Panc1 (cell line): ENCODE measurements around the gene TPRG1. TPM values are rescaled to one million over a fixed set of nuclear protein-coding genes. Genes with fewer than 3 reads are reported as not detected.

ENCODE experiments used
- ATAC-seq: fragments of 200-7000 bp; cut with Tn5 transposase; 2 replicates; pipeline ENCODE4 v1.9.1; 2020; ENCODE audit warnings: mild to moderate bottlenecking, moderate library complexity
- BruUV-seq: library from RNA; stranded (reverse); fragments of 400-500 nt; replicated peaks from 2 replicates; lab custom pipeline; 2021; lab: Mats Ljungman, UMichigan
- CTCF ChIA-PET: fragments of 300-600 bp; sonication (Branson Sonifier 250); formaldehyde crosslinking; loops from one replicate; lab custom pipeline; 2022; ENCODE audit warnings: antibody characterized with exemption; lab: Charles Lee
- POLR2A ChIA-PET: fragments of 300-600 bp; sonication (Branson Sonifier 250); formaldehyde crosslinking; loops from one replicate; lab custom pipeline; 2022; ENCODE audit warnings: antibody characterized with exemption; lab: Charles Lee
- DNase-seq: peaks from one replicate; pipeline ENCODE4 v3.0.0-alpha.2; 2010; ENCODE audit warnings: low read depth, low spot score
- H3K27ac ChIP-seq: 2 replicates; pipeline ENCODE4 v1.5.1; 2011; ENCODE audit warnings: mild to moderate bottlenecking, low read length, inconsistent platforms
- H3K27me3 ChIP-seq: fragments of 200-500 bp; sonication (Bioruptor generic); 2 replicates; pipeline ENCODE4 v1.6.0; 2014; ENCODE audit warnings: low read length, inconsistent platforms; ENCODE audit not compliant: control insufficient read depth, insufficient read depth
- H3K36me3 ChIP-seq: fragments of 200-500 bp; sonication (Bioruptor generic); 2 replicates; pipeline ENCODE4 v1.5.1; 2014; ENCODE audit warnings: inconsistent platforms, mild to moderate bottlenecking, low read length, moderate library complexity; ENCODE audit not compliant: control insufficient read depth, insufficient read depth
- H3K4me1 ChIP-seq: 2 replicates; pipeline ENCODE4 v1.5.1; 2011; ENCODE audit warnings: inconsistent platforms, mild to moderate bottlenecking, low read length, moderate library complexity; ENCODE audit not compliant: control insufficient read depth, insufficient read depth
- H3K4me3 ChIP-seq, 2 experiments: 2 replicates each; pipeline ENCODE4 v1.5.1; 2011 to 2012; ENCODE audit warnings: low read depth in 2 of 2, low read length in 2 of 2, mild to moderate bottlenecking in 2 of 2, inconsistent platforms in 1 of 2, moderate library complexity in 1 of 2
- H3K9me3 ChIP-seq: fragments of 200-500 bp; sonication (Bioruptor generic); 2 replicates; pipeline ENCODE4 v1.5.1; 2014; ENCODE audit warnings: low read depth, mild to moderate bottlenecking, inconsistent platforms, low read length, moderate library complexity; ENCODE audit not compliant: control insufficient read depth, insufficient read depth
- POLR2AphosphoS5 ChIP-seq: IDR thresholded peaks from 2 replicates; pipeline ENCODE4 v1.6.1; 2012; ENCODE audit warnings: mild to moderate bottlenecking, low read depth, low read length, moderate library complexity
- SIN3A ChIP-seq: IDR thresholded peaks from 2 replicates; pipeline ENCODE4 v1.6.1; 2012; ENCODE audit warnings: low read depth, mild to moderate bottlenecking, low read length, moderate library complexity, borderline replicate concordance; ENCODE audit not compliant: insufficient read depth
- TCF7L2 ChIP-seq: IDR thresholded peaks from 2 replicates; pipeline ENCODE4 v1.6.1; 2011; ENCODE audit warnings: mild to moderate bottlenecking, low read depth, low read length, inconsistent platforms
- in situ Hi-C: cut with HindIII; loops from 2 replicates; pipeline ENCODE4 v1.10.0; 2016; ENCODE audit warnings: low sequenced_read_pairs, low pct_unique_long_range_greater_than_20kb
- intact Hi-C: fragments of 100-400 bp; cut with micrococcal nuclease; formaldehyde crosslinking; loops from one replicate; pipeline ENCODE4 v1.10.0; 2022; ENCODE audit not compliant: unreplicated experiment
- total RNA-seq: library from RNA; stranded (reverse); gene quantifications from one replicate; pipeline ENCODE4 v1.2.1, GENCODE V29; 2021; ENCODE audit not compliant: unreplicated experiment
- TF ChIP-seq, protein P1 (sequence below), 2 experiments: IDR thresholded peaks; 2 replicates each; pipeline ENCODE4 v1.6.1; 2011 to 2012; ENCODE audit warnings: low read depth in 2 of 2, control low read depth in 1 of 2, low read length in 1 of 2, mild to moderate bottlenecking in 1 of 2, moderate library complexity in 1 of 2; ENCODE audit not compliant: insufficient read depth in 1 of 2
- TF ChIP-seq, protein P2 (sequence below): fragments of 450-650 bp; IDR thresholded peaks from 2 replicates; pipeline ENCODE4 v1.5.1; 2017; ENCODE audit warnings: mild to moderate bottlenecking

The TPRG1 gene
- total RNA-seq, 1 experiment from 2014 or later = not detected

DNA sequence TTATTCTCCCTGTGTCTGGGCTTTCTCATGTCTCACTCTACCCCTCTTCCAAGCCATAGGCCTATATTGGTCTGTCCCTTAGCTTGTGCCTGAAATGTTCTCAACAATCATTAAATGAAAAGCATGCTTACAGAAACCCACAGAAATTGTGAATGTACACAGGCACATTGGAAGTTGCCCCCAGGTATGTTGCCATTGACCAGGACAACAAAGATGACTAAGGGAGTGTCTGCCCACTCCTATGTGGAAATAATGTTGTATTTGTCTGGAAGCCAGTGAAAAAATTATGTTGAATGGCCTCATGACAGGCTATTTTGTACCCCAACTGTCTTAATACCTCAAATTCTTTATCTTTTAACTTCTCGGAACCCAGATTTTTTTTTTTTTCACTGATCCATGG lies 102.0 kb downstream of the TPRG1 start:
- intact Hi-C loops = loop anchor here (10.0 kb wide), 1 partner anchor 391 kb away; no protein-coding TSS in a partner anchor
- no peaks in the 10 kb centered on the region for H3K9me3 ChIP-seq
- TF ChIP-seq POLR2AphosphoS5 (no peak), SIN3A (no peak), TCF7L2 (no peak)
- TF ChIP-seq, protein P1, sequence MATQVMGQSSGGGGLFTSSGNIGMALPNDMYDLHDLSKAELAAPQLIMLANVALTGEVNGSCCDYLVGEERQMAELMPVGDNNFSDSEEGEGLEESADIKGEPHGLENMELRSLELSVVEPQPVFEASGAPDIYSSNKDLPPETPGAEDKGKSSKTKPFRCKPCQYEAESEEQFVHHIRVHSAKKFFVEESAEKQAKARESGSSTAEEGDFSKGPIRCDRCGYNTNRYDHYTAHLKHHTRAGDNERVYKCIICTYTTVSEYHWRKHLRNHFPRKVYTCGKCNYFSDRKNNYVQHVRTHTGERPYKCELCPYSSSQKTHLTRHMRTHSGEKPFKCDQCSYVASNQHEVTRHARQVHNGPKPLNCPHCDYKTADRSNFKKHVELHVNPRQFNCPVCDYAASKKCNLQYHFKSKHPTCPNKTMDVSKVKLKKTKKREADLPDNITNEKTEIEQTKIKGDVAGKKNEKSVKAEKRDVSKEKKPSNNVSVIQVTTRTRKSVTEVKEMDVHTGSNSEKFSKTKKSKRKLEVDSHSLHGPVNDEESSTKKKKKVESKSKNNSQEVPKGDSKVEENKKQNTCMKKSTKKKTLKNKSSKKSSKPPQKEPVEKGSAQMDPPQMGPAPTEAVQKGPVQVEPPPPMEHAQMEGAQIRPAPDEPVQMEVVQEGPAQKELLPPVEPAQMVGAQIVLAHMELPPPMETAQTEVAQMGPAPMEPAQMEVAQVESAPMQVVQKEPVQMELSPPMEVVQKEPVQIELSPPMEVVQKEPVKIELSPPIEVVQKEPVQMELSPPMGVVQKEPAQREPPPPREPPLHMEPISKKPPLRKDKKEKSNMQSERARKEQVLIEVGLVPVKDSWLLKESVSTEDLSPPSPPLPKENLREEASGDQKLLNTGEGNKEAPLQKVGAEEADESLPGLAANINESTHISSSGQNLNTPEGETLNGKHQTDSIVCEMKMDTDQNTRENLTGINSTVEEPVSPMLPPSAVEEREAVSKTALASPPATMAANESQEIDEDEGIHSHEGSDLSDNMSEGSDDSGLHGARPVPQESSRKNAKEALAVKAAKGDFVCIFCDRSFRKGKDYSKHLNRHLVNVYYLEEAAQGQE (IDR thresholded peaks at IDR 0.05; ENCODE audit: insufficient read depth in 1 of 2, low read depth in 2 of 2, low read length in 1 of 2) = no peak
- TF ChIP-seq, protein P2, sequence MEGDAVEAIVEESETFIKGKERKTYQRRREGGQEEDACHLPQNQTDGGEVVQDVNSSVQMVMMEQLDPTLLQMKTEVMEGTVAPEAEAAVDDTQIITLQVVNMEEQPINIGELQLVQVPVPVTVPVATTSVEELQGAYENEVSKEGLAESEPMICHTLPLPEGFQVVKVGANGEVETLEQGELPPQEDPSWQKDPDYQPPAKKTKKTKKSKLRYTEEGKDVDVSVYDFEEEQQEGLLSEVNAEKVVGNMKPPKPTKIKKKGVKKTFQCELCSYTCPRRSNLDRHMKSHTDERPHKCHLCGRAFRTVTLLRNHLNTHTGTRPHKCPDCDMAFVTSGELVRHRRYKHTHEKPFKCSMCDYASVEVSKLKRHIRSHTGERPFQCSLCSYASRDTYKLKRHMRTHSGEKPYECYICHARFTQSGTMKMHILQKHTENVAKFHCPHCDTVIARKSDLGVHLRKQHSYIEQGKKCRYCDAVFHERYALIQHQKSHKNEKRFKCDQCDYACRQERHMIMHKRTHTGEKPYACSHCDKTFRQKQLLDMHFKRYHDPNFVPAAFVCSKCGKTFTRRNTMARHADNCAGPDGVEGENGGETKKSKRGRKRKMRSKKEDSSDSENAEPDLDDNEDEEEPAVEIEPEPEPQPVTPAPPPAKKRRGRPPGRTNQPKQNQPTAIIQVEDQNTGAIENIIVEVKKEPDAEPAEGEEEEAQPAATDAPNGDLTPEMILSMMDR = no peak
- in situ Hi-C loops = no loop called here
- CTCF ChIA-PET = no interaction called here
- no peaks in the 10 kb centered on the region for H3K4me1 ChIP-seq
- no peaks in the 10 kb centered on the region for H3K27me3 ChIP-seq
- H3K36me3 ChIP-seq = no peaks in the 10 kb centered on the region
- BruUV-seq = no TSS peak
- no peak overlapping the region for H3K4me3 ChIP-seq
- ATAC-seq (no peak), DNase-seq (no peak)
- H3K27ac ChIP-seq = no peak overlapping the region
- POLR2A ChIA-PET = no interaction called here

DNA sequence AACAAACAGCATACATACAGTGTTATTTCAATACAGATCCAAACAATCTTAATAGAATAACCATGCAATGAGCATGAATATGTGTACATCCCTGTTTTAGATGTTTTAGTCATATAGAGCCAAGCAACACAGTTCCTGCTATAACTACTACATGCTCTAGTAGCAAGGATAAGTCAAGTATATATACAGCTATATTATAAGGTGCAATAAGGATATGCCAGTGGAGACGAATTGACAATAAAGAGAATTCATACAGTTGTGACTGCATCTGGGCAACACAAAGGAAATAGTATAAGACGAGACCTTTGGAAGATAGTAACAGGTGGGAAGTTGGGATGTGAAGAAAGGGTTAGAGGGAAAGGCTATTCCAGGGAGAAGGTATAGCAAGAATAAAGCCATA lies 103.4 kb downstream of the TPRG1 start:
- H3K9me3 ChIP-seq = no peaks in the 10 kb centered on the region
- in situ Hi-C loops (no loop called here), intact Hi-C loops (loop anchor here (10.0 kb wide), 1 partner anchor 390 kb away; no protein-coding TSS in a partner anchor)
- no peak overlapping the region for H3K4me3 ChIP-seq
- no peaks in the 10 kb centered on the region for H3K27me3 ChIP-seq
- TF ChIP-seq, protein P1 (IDR thresholded peaks at IDR 0.05; ENCODE audit: insufficient read depth in 1 of 2, low read depth in 2 of 2, low read length in 1 of 2) = no peak
- TF ChIP-seq, protein P2 = no peak
- TF ChIP-seq POLR2AphosphoS5 (no peak), SIN3A (no peak), TCF7L2 (no peak)
- ChIA-PET CTCF (no interaction called here), POLR2A (no interaction called here)
- no peak overlapping the region for H3K27ac ChIP-seq
- ATAC-seq (no peak), DNase-seq (no peak)
- BruUV-seq = no TSS peak
- H3K4me1 ChIP-seq = no peaks in the 10 kb centered on the region
- no peaks in the 10 kb centered on the region for H3K36me3 ChIP-seq
